Nephron progenitor cell (in vitro differentiated cells): ENCODE data around the gene CHRM4.

ENCODE experiments used
- DNase-seq: peaks from one replicate; pipeline ENCODE4 v3.0.0; 2021
- H3K27ac Mint-ChIP-seq: 2 replicates; pipeline ENCODE4 v1.8.0; 2021; ENCODE audit warnings: mild to moderate bottlenecking, moderate library complexity, mixed read lengths
- H3K27me3 Mint-ChIP-seq: 2 replicates; pipeline ENCODE4 v1.8.0; 2021; ENCODE audit warnings: mild to moderate bottlenecking, low read depth, mixed read lengths; ENCODE audit not compliant: poor library complexity
- H3K36me3 Mint-ChIP-seq: 2 replicates; pipeline ENCODE4 v1.8.0; 2021; ENCODE audit warnings: low read depth, mixed read lengths
- H3K4me1 Mint-ChIP-seq: 2 replicates; pipeline ENCODE4 v1.8.0; 2021; ENCODE audit warnings: mixed read lengths
- H3K4me3 Mint-ChIP-seq: 2 replicates; pipeline ENCODE4 v1.8.0; 2021; ENCODE audit warnings: mild to moderate bottlenecking, moderate library complexity, mixed read lengths
- H3K9me3 Mint-ChIP-seq: 2 replicates; pipeline ENCODE4 v1.8.0; 2021; ENCODE audit warnings: mild to moderate bottlenecking, moderate library complexity, mixed read lengths
- CTCF ChIP-seq: fragments of 200-600 bp; sonication (generic); IDR thresholded peaks from 2 replicates; pipeline ENCODE4 v1.5.0; 2021; ENCODE audit warnings: antibody characterized with exemption

The CHRM4 gene

DNA sequence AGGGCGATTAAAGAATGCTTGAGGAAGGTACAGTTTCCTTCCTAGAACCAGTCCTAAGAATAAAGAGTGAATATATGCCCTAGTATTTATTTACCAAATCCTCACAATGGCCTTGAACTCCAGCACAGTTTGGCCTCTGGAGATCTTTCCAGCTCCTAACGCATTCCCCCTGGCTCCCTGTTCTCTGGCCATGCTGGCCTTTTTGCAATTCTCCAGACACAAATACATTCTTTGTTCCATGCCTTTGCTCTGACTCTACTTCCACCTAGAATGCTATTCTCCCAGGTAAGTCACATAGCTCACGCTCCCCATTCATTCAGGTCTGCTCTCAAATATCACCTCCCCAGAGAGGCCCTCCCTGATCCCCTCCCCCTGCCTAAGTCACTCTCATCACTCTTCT lies 48.1 kb downstream of the CHRM4 start:
- Mint-ChIP-seq H3K27ac (no peak overlapping the region), H3K4me1 (peaks cover 81% of the 10 kb centered on the region)

DNA sequence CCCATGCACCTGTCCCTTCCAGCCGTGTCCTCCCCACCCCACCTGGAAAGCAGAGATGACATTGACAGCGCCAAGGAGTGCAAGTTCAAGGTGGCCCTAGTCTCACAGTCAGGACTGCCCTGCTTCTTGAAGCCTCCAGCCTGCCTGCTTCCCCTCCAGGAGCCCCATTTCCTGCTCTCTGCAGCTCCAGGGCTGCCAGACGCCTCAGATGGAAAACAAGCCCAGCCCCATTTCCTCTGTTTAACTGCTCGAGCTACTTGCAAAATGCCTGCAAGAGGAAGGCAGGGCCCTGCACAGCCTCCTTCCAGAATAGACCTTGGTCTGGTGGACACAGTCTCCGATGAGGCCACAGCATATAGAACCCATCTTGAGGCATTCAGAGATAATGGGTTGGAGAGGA lies 49.3 kb downstream of the CHRM4 start:
- Mint-ChIP-seq H3K4me3 (no peak overlapping the region), H3K4me1 (peaks cover 85% of the 10 kb centered on the region), H3K27ac (no peak overlapping the region), H3K9me3 (no peaks in the 10 kb centered on the region), H3K27me3 (peaks cover 36% of the 10 kb centered on the region), H3K36me3 (no peaks in the 10 kb centered on the region)
- no peak for TF ChIP-seq CTCF
- DNase-seq: no peak

More for the DNA sequence above, 48.1 kb downstream of the CHRM4 start:
- TF ChIP-seq CTCF: no peak
- Mint-ChIP-seq H3K36me3 (no peaks in the 10 kb centered on the region), H3K4me3 (no peak overlapping the region), H3K27me3 (peaks cover 31% of the 10 kb centered on the region), H3K9me3 (no peaks in the 10 kb centered on the region)
- no peak for DNase-seq

GRCh38 chr11:46341454-46341853 lies 50.1 kb downstream of the CHRM4 start:
- H3K4me1 Mint-ChIP-seq: peaks cover 83% of the 10 kb centered on the region
- TF ChIP-seq CTCF: no peak
- DNase-seq: no peak
- H3K27me3 Mint-ChIP-seq: peaks cover 30% of the 10 kb centered on the region
- no peaks in the 10 kb centered on the region for H3K36me3 Mint-ChIP-seq
- no peak overlapping the region for H3K27ac Mint-ChIP-seq
- H3K9me3 Mint-ChIP-seq: no peaks in the 10 kb centered on the region
- no peak overlapping the region for H3K4me3 Mint-ChIP-seq

GRCh38 chr11:46339816-46340215 lies 51.8 kb downstream of the CHRM4 start:
- no peaks in the 10 kb centered on the region for H3K9me3 Mint-ChIP-seq
- H3K27ac Mint-ChIP-seq: no peak overlapping the region
- peaks cover 82% of the 10 kb centered on the region for H3K4me1 Mint-ChIP-seq
- no peaks in the 10 kb centered on the region for H3K36me3 Mint-ChIP-seq
- no peak overlapping the region for H3K4me3 Mint-ChIP-seq
- peaks cover 29% of the 10 kb centered on the region for H3K27me3 Mint-ChIP-seq
- DNase-seq: no peak
- TF ChIP-seq CTCF: no peak

DNA sequence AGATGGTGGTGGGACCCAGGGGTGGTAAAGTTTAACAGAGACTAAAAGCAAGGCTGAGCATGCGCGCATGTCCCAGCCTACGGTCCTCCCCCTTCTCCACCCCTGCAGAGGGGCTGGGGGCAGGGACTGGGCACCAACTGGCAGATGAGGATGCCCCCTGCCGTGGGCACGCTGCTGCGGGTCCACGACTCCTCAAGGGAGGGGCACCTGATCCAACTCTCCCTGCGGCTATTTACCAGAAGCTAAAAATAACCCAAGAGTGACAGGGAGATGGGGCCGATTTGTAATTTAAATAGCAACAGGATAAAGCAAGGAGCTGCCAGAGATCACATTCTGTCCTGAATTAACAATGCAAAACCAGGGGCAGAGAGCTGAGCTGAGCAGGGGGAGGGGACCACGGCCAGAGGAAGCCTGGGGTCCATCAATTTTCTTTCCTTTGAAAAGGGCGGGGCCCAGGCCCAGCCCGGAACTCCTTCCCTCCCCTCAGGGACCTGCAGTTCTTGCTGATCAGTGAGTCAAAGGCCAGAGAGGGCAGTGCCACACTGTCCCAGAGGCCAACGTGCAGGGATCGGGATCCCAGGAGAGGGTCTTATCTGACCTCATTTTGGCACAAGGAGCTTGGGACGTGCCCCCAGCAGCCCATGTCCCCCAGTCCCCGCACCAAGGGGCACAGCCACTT lies 52.4 kb downstream of the CHRM4 start:
- DNase-seq: peak; percentile 50

More for the DNA sequence above, 52.4 kb downstream of the CHRM4 start:
- no peak for TF ChIP-seq CTCF
- H3K27ac Mint-ChIP-seq: peak overlapping the region; percentile 54
- H3K4me1 Mint-ChIP-seq: peaks cover 79% of the 10 kb centered on the region
- no peaks in the 10 kb centered on the region for H3K9me3 Mint-ChIP-seq
- no peaks in the 10 kb centered on the region for H3K36me3 Mint-ChIP-seq
- H3K4me3 Mint-ChIP-seq: peak overlapping the region; percentile 64
- peaks cover 31% of the 10 kb centered on the region for H3K27me3 Mint-ChIP-seq
